HEK293T (cell line): Measurements from ENCODE around the gene HOXC9.

Experiments used
- CTBP1 ChIP-seq: fragments of 450-650 bp; IDR thresholded peaks from 2 replicates; pipeline ENCODE4 v1.6.1; 2016; ENCODE audit warnings: borderline replicate concordance
- ELF4 ChIP-seq: fragments of 450-650 bp; IDR thresholded peaks from 2 replicates; pipeline ENCODE4 v1.6.1; 2017; ENCODE audit warnings: antibody characterized with exemption
- FOXK2 ChIP-seq: fragments of 450-650 bp; IDR thresholded peaks from 2 replicates; pipeline ENCODE4 v1.6.1; 2016; ENCODE audit warnings: mild to moderate bottlenecking
- SUZ12 ChIP-seq: fragments of 450-650 bp; IDR thresholded peaks from 2 replicates; pipeline ENCODE4 v1.6.1; 2016; ENCODE audit warnings: mild to moderate bottlenecking
- TF ChIP-seq, protein P1 (sequence below): fragments of 450-650 bp; IDR thresholded peaks from 2 replicates; pipeline ENCODE4 v1.6.1; 2016

DNA sequence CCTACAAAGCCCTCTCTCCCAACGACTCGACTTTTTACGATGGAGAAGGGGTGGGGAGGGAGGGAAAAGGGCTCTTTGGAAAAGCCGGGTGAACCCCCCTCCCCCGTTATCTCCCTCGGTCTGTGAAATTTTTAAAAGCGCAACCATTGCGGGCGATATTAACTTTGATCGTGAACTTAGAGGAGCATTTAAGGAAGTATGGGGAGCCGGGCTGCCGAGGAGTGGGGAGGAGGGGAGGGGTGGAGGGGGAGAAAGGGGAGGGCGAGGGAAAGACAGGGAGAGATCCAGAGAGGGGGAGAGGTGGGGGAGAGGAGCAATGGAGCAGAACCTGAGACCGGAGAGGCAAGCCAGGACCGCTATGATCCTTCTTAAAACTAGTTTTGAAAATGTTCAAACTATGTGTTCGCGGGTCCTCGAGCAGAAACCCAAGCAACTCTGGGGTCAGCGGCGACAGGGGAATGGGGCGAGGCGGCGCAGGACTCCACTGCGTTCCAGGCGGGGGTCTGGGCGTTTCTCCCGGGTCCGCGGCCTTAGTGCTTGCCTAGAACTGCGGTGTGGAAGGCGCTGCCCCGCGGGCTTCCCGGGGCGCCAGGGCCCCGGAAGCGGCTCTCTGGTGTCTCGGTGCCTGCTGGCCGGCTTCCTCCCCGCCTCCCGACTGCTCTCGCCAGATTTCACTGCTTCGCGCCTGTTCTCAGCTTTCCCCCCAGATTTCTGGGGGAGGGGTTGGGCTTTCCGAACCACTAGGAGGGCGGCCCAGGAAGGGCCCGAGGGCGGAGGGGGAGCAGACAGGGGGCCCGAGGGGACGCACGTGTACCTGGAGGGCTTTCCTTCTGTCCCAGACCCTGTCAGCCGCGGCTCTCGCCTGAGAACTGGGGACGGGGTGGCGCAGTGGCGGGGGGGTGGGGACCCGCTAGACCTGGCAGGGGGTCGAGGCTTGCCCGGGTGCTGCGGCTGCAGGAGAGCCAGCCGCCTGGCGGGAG is 25.6 kb upstream of the HOXC9 start, which contains the start of gene HOTAIR:
- no peak for TF ChIP-seq FOXK2
- no peak for TF ChIP-seq ELF4
- no peak for TF ChIP-seq CTBP1
- TF ChIP-seq SUZ12: no peak
- TF ChIP-seq, protein P1, sequence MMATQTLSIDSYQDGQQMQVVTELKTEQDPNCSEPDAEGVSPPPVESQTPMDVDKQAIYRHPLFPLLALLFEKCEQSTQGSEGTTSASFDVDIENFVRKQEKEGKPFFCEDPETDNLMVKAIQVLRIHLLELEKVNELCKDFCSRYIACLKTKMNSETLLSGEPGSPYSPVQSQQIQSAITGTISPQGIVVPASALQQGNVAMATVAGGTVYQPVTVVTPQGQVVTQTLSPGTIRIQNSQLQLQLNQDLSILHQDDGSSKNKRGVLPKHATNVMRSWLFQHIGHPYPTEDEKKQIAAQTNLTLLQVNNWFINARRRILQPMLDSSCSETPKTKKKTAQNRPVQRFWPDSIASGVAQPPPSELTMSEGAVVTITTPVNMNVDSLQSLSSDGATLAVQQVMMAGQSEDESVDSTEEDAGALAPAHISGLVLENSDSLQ: no peak
